Glutamatergic neuron (in vitro differentiated cells): ENCODE data around the gene KIF4A. TPM values are rescaled to one million over a fixed set of nuclear protein-coding genes. Genes with fewer than 3 reads are reported as not detected.
"Not testable (repeated sequence)": the region's sequence is repeated elsewhere in the genome, so short reads cannot be mapped to it uniquely, and the experiment has no call there.

Experiments
- DNase-seq: peaks from one replicate; pipeline ENCODE4 v3.0.0; 2022
- H3K27ac Mint-ChIP-seq: one replicate; pipeline ENCODE4 v1.8.0; 2020; ENCODE audit warnings: mild to moderate bottlenecking, mixed read lengths, inconsistent platforms; ENCODE audit not compliant: unreplicated experiment
- H3K27me3 Mint-ChIP-seq: one replicate; pipeline ENCODE4 v1.8.0; 2020; ENCODE audit warnings: mild to moderate bottlenecking, moderate library complexity, mixed read lengths, inconsistent platforms; ENCODE audit not compliant: unreplicated experiment
- H3K36me3 Mint-ChIP-seq: one replicate; pipeline ENCODE4 v1.8.0; 2020; ENCODE audit warnings: mild to moderate bottlenecking, mixed read lengths, inconsistent platforms; ENCODE audit not compliant: unreplicated experiment
- H3K4me1 Mint-ChIP-seq: one replicate; pipeline ENCODE4 v1.8.0; 2020; ENCODE audit warnings: mild to moderate bottlenecking, low read depth, mixed read lengths, inconsistent platforms; ENCODE audit not compliant: unreplicated experiment
- H3K4me3 Mint-ChIP-seq: one replicate; pipeline ENCODE4 v1.8.0; 2020; ENCODE audit warnings: mild to moderate bottlenecking, mixed read lengths, inconsistent platforms; ENCODE audit not compliant: unreplicated experiment
- H3K9me3 Mint-ChIP-seq: one replicate; pipeline ENCODE4 v1.8.0; 2020; ENCODE audit warnings: mild to moderate bottlenecking, moderate library complexity, mixed read lengths, inconsistent platforms; ENCODE audit not compliant: unreplicated experiment
- long read RNA-seq: library from polyadenylated mRNA; unstranded; transcript quantifications from one replicate; pipeline ENCODE4 v2.0.0, GENCODE V29; 2020; ENCODE audit not compliant: unreplicated experiment
- total RNA-seq: library from RNA; stranded (reverse); fragmentation: NEBNext Ultra II Directional; extraction: Animal tissue kit (Norgen Biotek cat#: 25700); gene quantifications from one replicate; pipeline ENCODE4 v1.2.1, GENCODE V29; 2021; ENCODE audit not compliant: unreplicated experiment
- TF ChIP-seq, protein P1 (sequence below): fragments of 200-600 bp; sonication (generic); IDR thresholded peaks from one replicate; pipeline ENCODE4 v1.5.0; 2021; ENCODE audit not compliant: partially characterized antibody, unreplicated experiment

The KIF4A gene, protein sequence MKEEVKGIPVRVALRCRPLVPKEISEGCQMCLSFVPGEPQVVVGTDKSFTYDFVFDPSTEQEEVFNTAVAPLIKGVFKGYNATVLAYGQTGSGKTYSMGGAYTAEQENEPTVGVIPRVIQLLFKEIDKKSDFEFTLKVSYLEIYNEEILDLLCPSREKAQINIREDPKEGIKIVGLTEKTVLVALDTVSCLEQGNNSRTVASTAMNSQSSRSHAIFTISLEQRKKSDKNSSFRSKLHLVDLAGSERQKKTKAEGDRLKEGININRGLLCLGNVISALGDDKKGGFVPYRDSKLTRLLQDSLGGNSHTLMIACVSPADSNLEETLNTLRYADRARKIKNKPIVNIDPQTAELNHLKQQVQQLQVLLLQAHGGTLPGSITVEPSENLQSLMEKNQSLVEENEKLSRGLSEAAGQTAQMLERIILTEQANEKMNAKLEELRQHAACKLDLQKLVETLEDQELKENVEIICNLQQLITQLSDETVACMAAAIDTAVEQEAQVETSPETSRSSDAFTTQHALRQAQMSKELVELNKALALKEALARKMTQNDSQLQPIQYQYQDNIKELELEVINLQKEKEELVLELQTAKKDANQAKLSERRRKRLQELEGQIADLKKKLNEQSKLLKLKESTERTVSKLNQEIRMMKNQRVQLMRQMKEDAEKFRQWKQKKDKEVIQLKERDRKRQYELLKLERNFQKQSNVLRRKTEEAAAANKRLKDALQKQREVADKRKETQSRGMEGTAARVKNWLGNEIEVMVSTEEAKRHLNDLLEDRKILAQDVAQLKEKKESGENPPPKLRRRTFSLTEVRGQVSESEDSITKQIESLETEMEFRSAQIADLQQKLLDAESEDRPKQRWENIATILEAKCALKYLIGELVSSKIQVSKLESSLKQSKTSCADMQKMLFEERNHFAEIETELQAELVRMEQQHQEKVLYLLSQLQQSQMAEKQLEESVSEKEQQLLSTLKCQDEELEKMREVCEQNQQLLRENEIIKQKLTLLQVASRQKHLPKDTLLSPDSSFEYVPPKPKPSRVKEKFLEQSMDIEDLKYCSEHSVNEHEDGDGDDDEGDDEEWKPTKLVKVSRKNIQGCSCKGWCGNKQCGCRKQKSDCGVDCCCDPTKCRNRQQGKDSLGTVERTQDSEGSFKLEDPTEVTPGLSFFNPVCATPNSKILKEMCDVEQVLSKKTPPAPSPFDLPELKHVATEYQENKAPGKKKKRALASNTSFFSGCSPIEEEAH
- 4.6 TPM for total RNA-seq
- long read RNA-seq: 0 reads

DNA sequence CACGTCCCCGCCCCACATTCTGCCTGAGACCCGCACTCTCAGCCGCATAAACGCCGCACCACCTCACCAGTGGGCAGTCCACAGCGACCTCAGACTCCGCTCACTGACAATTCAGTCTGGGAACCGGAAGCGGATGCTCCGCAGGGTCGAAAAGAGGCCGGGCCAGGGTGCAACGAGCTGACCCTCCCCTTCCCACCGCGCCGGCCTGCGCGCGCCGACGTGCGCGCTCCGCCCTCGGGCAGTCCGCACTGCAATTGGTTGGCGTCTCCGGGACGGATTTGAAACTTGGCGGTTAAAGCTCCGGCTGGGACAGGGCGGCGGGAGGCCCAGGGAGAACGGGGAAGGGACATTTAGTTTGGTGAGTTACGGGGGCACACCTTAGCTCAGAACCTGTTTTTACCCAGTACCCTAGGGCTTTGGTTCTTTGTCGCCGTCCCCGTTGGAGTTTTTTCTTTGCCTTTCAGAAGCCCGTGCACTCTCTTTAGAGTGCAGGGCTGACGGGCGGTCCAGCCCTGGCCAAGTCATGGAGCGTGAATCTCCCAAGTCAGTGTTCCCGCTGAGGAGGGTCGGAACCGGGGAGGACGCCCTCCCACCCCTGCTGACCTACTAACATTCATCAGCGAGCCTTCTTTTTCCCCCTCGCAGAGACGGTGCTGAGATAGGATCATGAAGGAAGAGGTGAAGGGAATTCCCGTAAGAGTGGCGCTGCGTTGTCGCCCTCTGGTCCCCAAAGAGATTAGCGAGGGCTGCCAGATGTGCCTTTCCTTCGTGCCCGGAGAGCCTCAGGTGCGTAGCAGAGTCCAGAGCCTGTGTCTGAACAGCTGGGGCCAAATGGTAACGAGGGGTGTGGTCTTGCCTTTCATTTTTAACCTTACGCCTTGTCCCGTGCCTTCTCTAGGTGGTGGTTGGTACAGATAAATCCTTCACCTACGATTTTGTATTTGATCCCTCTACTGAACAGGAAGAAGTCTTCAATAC is at the start of gene KIF4A, which contains the start of gene PDZD11:
Gene KIF4A, plus strand, starts transcription at position 312 of the 978 bp plus-strand sequence. Its CDS starts 355 bp downstream, at position 667.
Gene PDZD11, minus strand, starts transcription at position 135 of the 978 bp plus-strand sequence. CDS start 586 bp downstream, outside the sequence.
- peak within 1 kb of the TSS; percentile 22 for H3K27ac Mint-ChIP-seq
- no peaks in the 10 kb centered on the region for H3K36me3 Mint-ChIP-seq
- H3K27me3 Mint-ChIP-seq: no peaks in the 10 kb centered on the region
- TF ChIP-seq, protein P1, sequence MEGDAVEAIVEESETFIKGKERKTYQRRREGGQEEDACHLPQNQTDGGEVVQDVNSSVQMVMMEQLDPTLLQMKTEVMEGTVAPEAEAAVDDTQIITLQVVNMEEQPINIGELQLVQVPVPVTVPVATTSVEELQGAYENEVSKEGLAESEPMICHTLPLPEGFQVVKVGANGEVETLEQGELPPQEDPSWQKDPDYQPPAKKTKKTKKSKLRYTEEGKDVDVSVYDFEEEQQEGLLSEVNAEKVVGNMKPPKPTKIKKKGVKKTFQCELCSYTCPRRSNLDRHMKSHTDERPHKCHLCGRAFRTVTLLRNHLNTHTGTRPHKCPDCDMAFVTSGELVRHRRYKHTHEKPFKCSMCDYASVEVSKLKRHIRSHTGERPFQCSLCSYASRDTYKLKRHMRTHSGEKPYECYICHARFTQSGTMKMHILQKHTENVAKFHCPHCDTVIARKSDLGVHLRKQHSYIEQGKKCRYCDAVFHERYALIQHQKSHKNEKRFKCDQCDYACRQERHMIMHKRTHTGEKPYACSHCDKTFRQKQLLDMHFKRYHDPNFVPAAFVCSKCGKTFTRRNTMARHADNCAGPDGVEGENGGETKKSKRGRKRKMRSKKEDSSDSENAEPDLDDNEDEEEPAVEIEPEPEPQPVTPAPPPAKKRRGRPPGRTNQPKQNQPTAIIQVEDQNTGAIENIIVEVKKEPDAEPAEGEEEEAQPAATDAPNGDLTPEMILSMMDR: no peak
- H3K9me3 Mint-ChIP-seq: no peaks in the 10 kb centered on the region
- H3K4me3 Mint-ChIP-seq: peak within 1 kb of the TSS; percentile 93
- peak; percentile 83 for DNase-seq
- H3K4me1 Mint-ChIP-seq: peaks cover 2% of the 10 kb centered on the region

DNA sequence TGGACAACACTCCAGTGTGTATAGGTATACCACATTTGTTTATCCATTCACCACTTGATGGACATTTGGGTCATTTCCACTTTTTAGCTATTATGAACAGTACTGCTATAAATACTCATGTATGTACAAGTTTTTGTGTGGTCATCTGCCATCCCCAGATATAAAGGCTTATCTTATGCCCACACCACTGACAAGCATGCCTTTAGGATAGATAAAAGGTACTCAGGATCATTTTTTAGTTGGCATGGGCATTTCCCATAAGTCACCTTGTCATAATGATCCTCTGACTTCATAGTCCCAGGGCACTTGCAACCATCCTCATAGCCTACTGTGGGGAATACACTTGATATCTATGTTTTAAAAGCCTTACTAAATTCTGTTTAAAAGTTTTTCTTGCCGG is 49.2 kb upstream of the KIF4A start:
- no peaks in the 10 kb centered on the region for H3K27me3 Mint-ChIP-seq
- no peaks in the 10 kb centered on the region for H3K4me1 Mint-ChIP-seq
- no peak overlapping the region for H3K27ac Mint-ChIP-seq
- TF ChIP-seq, protein P1: no peak
- H3K9me3 Mint-ChIP-seq: no peaks in the 10 kb centered on the region
- no peaks in the 10 kb centered on the region for H3K36me3 Mint-ChIP-seq
- no peak overlapping the region for H3K4me3 Mint-ChIP-seq
- DNase-seq: no peak

- Mint-ChIP-seq H3K4me3 (no peak overlapping the region), H3K9me3 (no peaks in the 10 kb centered on the region), H3K27me3 (no peaks in the 10 kb centered on the region), H3K27ac (no peak overlapping the region), H3K4me1 (no peaks in the 10 kb centered on the region), H3K36me3 (no peaks in the 10 kb centered on the region)
- no peak for DNase-seq
- TF ChIP-seq, protein P1: no peak
Observed at GRCh38 chrX:70241501-70241900, 48.4 kb upstream of the KIF4A start.

- not testable (repeated sequence) for H3K27me3 Mint-ChIP-seq, H3K36me3 Mint-ChIP-seq, H3K27ac Mint-ChIP-seq, H3K9me3 Mint-ChIP-seq, H3K4me1 Mint-ChIP-seq, DNase-seq, H3K4me3 Mint-ChIP-seq
Observed at GRCh38 chrX:70243601-70244000, 46.3 kb upstream of the KIF4A start.
